ENCODE results near the gene ECEL1.

GRCh38 chr2:232492963-232493700 is 5.5 kb upstream of the ECEL1 start:
- TF ChIP-seq ELF4 (IDR thresholded peaks at IDR 0.05): no peak
- TF ChIP-seq FOXM1 (IDR thresholded peaks at IDR 0.05; ENCODE audit: borderline replicate concordance): no peak
- no peak for TF ChIP-seq FOXA1 (IDR thresholded peaks at IDR 0.05)
- no peak for TF ChIP-seq ARNT (IDR thresholded peaks at IDR 0.05)
- no peak for TF ChIP-seq FOXK2 (IDR thresholded peaks at IDR 0.05)
- TF ChIP-seq NFRKB (IDR thresholded peaks at IDR 0.05): no peak
- no peak for TF ChIP-seq CTBP1 (IDR thresholded peaks at IDR 0.05; ENCODE audit: borderline replicate concordance)
- no peak for TF ChIP-seq HDGF (IDR thresholded peaks at IDR 0.05; ENCODE audit: borderline replicate concordance)
- no peak for TF ChIP-seq ZNF384 (IDR thresholded peaks at IDR 0.05)
- no peak for TF ChIP-seq L3MBTL2 (conservative IDR thresholded peaks at IDR 0.05)
- no peak for TF ChIP-seq BHLHE40 (IDR thresholded peaks at IDR 0.05; ENCODE audit: borderline replicate concordance)
